NCI-H774 (cell line): ENCODE data around the gene PDE4B.
"Not testable (repeated sequence)": the region's sequence is repeated elsewhere in the genome, so short reads cannot be mapped to it uniquely, and the experiment has no call there.

ENCODE experiments used
- DNase-seq: peaks from one replicate; lab custom pipeline; 2025; lab: John Stamatoyannopoulos, UW

Gene PDE4B

DNA sequence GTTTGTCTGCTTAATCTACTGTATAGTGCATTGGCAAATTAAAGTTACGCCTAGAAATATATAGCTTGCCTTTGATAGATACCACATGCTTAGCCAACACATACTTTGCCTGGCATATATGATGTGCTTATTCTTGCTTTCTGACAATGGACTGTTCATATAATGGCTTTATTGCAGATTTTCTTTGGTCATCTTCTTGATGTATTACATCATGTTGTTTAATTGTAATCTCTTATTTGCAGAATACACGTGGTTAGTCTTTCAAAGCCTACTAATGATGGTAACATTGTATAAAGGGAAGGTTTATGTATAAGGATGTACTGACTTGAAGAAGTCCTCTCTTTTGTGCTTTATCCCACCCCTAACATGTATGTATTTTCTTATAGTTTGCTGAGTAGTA, 201.5 kb downstream of the PDE4B start:
- DNase-seq, result no peak

DNA sequence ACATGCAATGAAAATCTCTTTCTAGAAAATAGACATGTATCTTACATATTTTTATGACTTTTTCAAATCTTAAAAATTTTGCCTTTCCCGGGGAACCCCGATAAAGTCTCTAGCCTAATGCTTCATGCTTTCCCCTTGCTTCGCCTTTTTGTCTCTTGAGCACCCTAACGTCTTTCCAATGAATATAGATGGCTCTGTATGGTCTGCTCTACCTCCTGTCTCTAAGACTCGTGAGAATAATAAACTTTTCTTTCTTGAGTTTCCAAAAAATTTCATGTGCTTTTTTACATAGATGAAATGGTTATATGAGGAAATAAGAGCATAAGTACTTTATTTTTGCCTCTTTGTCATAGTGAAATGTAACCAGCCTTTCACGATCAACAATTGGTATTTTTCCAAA, 202.6 kb downstream of the PDE4B start:
- DNase-seq, result no peak

DNA sequence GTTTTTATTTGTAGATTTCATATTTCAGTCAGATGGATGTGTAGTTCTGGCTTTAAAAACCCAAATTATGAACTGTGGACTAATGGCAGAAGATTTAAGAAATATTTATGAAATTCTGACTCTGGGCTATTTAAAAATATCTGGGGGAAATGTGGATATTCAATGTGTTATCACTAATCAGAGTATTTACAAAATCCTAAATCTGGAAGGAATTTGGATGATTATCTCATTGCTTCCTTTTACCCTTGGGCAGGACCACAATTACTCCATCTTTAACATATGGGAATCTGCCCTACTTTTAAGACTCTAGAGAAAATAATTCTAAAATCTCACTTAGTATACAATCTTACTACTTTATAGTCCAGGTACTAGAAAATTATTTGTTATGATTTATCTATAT, 203.2 kb downstream of the PDE4B start:
- DNase-seq, result no peak

DNA sequence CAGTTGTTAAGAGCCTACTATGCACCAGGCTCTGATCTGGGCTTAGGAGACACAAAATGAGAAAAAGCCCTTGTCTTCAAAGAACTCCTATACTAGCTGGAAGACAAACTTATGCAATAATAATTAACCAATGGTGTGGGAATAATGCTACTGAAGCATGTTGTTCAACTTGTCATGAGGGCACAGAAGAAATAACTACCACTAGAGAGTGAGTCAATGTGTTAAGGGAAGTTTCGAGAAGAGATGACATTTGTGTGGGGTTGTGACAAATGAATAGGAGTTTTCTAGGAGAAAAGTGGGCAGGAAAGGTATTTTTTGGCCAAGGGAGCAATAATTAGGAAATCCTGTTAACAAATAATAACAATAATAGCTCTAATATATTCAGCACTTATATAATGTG, 205.0 kb downstream of the PDE4B start:
- DNase-seq, result no peak

DNA sequence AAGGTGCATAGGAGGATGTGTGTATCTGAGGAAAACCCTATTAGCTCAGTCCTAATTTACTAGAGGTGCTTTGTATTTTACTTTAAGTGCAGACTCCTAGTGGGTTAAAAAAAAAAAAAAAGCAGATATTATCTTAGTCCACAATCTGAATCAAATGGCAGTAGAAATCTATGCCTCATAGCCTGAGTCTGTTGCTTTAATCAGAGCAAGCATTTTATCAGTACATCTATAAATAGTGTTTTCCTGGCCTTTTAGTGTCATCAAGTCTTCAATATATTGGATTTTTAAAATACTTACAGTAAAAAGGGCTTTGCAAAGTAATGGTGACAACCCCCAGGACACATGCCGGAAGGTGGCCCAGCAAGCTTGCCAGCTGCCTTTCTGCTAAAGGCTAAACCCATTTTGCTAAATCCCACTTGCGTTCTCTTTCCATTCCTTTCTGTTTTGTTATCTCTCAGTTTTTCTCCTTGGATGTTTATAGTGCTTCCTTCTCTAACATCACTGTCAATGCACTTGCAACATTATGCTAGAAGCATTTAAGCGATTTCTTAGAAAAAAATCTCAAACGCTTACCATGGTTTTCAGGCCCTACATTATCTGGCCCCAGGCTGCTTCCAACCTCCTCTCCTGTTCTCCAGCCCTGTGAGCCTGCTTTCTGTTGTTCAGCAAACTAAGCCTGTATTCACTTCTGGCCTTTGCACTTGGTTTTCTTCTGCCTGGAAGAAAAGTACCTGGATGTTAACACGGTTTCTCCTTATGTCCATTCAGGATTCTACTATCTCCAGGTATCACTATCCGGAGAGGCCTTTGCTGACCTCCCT, 206.3 kb downstream of the PDE4B start:
- DNase-seq, result no peak

DNA sequence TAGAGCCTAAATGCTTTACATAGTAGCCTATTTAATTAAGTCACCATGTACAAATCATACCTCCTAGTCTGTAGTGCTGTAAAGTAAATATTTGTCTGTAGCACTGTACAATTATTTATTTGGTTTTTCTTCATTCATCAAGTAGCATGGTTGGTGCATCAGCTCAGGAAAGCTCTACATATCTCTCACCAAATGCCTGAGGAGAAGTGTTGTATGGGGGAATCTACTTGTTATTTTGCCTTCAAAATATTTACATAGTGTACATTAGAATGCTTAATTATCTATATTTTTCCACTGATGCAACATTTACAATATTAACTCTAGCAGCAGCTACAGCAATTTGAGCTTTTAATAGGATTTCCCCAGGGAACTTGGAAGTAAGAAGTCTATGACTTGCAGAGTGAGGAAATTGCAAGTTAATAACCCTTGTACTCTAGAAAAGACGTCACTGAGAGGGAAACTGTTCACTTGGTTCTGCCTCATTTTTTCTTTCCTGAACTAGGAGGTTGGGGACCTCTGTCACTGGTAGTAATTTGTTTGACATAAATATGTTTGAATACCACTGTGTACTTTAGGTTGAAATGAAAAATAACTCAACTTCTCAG, 207.4 kb downstream of the PDE4B start:
- no peak for DNase-seq

DNA sequence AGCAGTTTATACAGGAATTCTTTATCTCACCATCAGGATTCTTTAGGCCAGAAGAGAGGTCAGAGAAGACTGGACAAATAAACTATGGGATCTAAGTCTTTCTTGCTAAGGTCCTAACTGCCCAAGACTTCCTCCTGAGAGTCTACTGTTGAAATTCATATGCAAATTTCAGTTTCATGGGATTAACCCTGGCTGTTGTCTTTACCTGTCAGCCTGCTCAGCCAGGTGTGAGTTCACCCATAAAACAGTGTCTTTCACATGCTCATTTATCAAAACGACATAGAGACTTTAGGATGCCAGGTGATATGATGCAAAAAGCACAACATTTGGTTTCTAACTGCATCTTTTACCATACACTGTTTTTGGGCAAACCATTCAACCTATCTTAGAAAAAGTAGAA, 211.0 kb downstream of the PDE4B start:
- no peak for DNase-seq

DNA sequence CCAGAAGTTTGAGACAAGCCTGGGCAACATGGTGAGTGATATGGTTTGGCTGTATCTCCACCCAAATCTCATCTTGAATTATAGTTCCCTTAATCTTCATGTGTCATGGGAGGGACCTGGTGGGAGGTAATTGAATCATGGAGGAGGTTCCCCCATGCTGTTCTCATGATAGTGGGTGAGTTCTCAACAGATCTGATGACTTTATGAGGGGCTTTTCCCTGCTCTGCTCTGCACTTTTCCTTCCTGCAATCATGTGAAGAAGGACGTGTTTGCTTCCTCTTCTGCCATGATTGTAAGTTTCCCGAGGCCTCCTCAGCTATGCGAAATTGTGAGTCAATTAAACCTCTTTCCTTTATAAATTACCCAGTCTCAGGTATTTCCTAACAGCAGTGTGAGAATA, 213.8 kb downstream of the PDE4B start:
- DNase-seq, result not testable (repeated sequence)

DNA sequence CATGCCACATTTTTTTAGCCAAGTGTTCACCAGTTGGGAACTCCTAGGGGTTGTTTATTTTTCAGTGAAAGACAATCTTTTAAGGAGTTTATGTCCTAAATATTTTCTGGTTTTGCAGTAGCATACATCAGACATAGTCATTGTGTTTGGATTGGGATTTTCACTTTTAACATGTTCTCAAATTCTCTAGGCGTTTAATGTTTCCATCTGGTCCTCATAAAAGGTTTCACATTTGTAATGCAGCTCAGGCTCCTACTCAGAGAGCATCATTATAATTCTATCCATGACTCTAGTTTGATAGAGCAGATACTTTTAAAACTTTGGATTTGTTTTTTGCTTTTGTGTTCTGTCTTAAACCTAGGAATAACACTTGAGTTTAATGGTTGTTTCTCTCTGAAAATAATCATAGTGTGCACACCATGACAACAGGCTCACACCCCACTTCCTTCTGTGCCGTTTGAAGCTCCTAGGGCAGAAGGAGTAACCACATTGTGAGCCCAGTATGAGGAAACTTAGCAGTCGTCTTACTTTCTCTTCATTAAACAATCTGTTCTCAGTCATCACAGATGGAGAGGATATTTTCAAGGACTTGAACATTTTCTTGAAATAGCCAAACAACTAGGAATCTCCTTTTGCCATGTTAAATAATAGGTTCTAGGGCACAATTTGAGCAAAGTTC, 219.6 kb downstream of the PDE4B start:
- DNase-seq, result no peak

DNA sequence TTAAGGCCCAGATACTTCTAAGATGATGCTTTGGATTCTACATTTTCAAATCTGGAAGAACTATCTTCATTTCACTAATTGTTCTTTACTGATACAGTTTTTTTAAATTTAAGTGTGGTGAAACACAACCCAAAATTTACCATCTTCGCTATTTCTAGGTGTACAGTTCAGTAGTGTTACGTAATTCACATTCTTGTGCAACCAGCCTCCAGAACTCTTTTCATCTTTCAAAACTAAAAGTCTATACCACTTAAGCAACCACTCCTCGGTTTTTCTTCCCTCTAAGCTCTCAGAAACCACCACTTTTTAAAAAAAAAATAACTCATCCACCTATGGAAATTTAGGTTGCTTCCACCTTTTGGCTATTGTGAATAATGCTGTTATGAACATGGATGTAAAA, 220.7 kb downstream of the PDE4B start:
- no peak for DNase-seq

DNA sequence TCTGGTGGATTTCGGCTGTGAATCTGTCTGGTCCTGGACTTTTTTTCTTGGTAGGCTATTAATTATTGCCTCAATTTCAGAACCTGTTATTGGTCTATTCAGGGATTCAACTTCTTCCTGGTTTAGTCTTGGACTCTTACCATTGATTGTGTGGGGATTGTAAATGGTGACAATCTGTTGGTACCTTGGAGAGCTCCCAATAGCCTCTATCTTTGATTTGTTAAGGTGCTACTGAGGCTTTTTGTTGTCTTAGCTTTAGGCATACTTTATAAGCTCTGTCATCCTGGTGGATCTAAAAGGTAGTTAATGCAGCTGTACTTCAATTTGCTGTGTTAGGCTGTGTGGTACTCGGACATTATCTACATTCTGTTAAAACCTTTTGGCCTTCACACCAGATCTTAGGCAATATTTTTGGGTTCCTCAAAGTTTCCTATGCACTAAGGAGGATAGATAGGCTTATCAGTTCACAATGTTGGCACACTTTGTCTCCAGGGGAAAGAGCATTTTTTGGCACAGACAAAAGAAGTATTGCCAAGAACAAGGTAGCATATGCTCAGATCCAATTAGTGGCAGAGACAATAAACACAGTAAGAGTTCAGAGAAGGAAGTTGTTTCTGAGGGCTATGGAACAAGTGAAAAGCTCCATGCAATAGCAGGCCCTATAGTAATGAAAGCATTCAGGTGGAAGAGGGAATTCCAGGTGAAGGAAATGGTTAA, 230.4 kb downstream of the PDE4B start:
- DNase-seq, result no peak

DNA sequence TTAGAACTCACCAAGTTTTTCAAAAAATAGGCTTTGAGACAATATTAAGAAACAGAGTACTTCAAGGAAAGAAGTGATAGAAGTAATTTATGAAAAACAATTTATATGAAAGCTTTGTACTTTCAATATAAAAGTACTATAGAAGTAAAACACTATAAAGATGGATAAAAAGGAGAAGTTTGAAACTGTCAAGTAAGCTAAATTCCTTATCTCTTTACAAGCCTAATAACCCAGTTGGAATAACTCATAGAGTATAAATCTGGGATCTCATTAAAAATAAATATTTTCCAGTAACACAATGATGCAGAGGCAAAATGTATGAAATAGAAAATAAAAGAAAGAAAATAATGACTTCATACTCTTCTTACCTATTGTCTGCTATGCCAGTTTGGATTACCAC, 232.5 kb downstream of the PDE4B start:
- no peak for DNase-seq

DNA sequence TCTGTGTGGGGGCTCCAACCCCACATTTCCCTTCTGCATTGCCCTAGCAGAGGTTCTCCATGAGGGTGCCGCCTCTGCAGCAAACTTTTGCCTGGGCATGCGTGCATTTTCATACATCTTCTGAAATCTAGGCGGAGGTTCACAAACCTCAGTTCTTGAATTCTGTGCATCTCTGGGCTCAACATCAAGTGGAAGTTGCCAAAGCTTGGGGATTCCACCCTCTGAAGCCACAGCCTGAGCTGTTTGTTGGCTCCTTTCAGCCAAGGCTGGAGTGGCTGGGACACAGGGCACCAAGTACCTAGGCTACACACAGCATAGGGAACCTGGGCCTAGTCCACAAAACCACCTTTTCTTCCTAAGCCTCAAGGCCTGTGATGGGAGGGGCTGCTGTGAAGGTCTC, 235.3 kb downstream of the PDE4B start:
- no peak for DNase-seq

DNA sequence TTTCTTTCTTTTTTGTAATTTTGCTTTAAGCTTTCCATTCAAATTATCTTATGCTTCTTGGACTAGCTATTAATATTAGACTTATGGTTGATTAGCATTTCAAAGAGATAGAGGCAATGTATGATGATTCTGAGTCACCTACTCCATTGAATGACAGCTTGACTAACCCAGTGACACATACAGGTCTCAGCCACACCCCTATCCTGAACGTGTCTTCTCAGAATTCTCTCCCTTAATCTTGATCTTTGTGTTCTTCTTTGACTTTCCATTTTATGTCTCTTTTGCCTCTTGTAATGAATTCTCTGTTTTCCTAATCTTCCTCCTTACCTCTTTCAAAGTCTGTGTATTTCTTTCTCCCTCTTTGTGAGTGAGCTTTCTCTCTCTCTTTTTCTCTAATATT, 241.1 kb downstream of the PDE4B start:
- DNase-seq, result no peak

DNA sequence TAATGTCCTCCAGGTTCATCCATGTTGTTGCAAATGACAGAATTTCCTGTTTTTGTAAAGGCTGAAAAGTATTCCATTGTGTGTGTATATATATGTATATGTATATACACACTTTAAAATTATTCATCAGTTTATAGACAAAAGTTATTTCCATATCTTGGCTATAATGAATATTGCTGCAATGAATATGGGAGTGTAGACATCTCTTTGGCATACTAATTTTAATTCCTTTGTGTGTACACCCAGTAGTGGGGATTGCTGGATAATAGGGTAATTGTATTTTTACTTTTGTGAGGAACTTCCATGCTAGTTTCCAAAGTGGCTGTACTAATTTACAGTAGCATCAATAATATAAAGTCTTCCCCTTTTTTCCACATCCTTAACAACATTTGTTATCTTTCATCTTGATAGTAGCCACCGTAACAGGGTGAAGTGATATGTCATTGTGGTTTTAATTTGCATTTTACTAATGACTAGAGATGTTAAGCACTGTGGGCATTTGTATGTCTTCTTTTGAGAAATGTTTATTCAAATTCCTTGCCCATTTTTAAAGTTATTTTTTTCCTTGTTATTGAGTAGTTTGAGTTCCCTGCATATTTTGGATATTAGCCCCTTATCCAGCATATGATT, 243.0 kb downstream of the PDE4B start:
- no peak for DNase-seq

DNA sequence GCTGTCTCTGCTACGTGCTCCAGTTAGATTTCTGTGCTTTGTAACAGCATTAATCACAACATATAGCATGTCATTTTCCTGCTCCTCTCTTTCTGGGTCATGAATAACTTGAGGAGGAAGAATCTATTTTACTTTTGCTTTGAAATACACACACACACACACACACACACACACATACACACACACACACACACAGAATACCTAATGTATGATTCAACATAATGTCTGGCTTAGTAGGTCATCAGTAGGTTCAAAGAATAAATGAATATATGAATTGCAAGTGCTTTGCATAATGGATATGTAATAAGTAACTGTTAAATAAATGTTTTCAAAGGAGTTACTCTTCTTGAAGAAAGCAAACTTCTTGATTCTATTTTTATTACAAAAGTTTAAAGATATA, 249.0 kb downstream of the PDE4B start:
- no peak for DNase-seq

DNA sequence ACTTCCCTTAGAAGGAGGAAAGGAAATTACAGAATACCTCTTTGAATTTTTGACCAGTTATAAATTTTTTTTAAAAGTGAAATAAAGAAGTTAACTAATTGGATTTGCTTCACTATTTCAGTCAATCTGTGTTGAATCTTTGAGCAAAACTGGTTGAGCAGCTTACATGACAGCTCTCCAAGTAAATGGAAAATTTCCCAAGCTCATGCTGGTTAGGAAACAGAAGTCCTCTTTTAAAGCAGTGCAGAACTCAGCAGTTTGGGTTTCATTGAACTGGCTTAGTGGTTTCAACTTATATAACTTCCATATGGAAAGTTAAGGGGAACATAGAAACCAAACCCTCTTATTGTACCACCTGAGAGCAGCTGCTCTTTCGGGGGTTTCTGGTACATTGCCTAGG, 250.5 kb downstream of the PDE4B start:
- DNase-seq, result no peak

DNA sequence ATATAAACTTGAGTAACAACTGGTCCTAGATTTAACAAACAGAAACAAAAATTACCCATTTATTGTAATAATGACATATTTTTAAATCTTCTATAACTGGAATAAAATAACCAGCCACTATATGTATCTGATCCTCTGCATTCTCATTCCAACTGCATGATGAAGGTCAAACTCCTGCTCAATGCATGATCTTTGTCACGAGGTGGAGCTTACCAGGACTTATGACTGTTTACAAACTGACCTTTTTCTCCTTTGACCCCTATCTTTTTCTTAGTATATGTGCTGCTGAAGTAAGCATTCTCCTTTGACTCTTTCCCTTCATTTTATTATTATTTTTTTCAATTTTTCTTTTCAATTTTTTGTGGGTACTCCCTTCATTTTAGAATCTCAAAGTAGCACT, 252.2 kb downstream of the PDE4B start:
- no peak for DNase-seq

DNA sequence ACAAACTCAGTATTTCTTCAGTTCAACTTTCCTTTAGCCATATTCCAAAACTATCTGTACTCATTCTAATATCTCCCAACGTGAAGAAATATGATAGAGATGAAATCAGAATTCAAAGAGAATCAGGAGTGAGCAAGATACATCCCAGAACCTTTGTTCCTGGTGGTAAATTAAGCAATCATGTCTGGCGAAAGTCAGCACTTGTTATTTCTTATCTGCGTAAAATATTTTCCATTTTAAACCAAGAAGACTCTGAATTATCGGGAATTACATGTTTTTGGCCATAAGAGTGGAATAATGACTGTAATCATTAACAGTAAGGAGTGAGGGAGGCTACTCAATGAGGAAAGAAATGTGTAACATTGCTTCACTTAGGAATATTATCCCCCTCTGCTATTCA, 253.7 kb downstream of the PDE4B start:
- no peak for DNase-seq

DNA sequence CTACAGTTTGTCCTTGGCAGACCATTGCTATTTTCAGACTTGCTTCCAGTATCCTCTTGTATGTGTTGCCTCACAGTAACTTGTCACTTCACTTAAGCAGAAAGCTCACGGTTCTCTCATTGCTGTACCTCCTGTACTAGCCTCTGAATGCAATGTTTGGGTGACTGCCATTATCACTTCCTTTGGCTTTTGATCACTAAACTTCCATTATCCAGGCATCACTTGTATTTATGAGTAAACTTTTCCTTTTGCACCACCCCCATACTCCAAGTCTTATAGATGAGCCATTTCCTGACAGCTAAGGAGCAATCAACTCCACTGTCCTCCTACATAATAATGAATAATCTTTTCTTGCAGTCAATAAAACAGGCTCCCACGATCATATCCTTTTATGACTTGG, 255.3 kb downstream of the PDE4B start:
- no peak for DNase-seq

DNA sequence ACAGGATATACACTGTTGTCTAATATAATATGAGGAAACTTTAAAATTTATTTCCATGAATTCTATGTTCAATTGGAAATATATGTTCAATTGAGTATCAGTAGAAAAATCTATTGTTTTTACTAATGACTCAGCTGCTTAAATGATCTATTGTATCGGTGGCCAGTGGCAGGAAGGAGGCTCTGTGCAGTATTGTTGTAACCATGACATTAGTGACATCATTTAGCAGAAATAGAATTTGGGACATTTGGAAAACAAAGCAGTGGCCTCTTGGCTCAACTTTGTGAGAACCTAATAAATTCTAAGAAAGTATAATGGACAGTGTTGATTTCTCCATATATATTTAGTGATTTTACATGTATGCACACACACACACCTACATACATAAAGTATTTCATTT, 257.4 kb downstream of the PDE4B start:
- DNase-seq, result no peak

DNA sequence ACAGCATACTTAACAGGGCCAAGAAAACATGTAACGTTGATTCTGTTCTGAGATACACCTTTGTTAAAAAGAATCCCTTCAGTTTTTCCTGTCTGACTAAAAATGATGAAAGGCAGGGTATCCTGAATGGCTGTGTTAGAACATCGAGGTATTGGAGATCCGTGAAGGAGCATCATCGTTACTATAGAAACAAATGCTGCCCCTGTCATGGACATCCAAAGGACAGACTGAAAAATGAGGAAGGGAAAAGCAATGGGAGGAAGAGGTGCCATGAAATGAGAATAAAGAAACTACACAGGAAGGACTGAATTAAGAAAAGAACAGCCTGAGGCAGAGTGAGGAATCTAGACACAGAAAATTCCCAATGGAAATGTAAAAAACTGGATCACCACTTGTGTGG, 257.9 kb downstream of the PDE4B start:
- DNase-seq, result no peak
